ENCODE results near the gene DNAJB6.
"Not testable (repeated sequence)": the region's sequence is repeated elsewhere in the genome, so short reads cannot be mapped to it uniquely, and the experiment has no call there.

The DNAJB6 gene

DNA sequence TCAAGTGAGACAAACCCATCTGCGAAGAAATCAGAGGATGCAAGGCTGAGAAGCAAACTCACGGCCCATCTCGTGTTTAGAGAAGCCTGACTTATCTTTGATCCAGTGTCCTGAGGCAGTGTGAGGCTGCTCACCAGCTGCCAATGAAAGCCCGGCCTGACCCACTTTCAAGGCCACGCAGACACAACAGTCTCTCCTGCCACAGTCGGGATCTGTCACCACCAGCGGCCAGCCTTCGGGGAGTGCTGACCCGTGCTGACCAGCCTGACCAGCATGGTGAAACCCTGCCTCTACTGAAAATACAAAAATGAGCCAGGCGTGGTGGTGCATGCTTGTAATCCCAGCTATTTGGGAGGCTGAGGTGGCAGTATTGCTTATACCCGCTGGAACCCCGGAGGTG is 7.4 kb upstream of the DNAJB6 start:
- DNase-seq: peak; percentile 66

DNA sequence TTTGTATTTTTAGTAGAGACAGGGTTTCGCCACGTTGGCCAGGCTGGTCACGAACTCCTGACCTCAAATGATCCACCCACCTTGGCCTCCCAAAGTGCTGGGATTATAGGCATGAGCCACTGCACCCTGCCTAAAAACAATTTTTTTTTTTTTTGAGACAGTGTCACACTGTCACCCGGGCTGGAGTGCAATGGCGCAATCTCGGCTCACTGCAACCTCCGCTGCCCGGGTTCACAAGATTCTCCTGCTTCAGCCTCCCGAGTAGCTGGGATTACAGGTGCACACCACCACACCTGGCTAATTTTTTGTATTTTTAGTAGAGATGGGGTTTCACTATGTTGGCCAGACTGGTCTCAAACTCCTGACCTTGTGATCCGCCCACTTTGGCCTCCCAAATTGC is 6.2 kb upstream of the DNAJB6 start:
- not testable (repeated sequence) for DNase-seq

DNA sequence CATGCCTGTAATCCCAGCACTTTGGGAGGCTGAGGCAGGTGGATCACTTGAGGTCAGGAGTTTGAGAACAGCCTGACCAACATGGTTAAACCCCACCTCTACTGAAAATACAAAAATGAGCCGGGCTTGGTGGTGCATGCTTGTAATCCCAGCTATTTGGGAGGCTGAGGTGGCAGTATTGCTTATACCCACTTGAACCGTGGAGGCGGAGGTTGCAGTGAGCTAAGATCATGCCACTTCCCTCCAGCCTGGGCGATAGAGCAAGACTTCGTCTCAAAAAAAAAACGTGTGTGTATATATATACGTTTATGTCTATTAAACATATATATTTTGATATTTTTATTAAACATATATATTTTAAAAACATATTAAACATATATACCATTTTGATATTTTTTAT is 5.8 kb upstream of the DNAJB6 start:
- not testable (repeated sequence) for DNase-seq

DNA sequence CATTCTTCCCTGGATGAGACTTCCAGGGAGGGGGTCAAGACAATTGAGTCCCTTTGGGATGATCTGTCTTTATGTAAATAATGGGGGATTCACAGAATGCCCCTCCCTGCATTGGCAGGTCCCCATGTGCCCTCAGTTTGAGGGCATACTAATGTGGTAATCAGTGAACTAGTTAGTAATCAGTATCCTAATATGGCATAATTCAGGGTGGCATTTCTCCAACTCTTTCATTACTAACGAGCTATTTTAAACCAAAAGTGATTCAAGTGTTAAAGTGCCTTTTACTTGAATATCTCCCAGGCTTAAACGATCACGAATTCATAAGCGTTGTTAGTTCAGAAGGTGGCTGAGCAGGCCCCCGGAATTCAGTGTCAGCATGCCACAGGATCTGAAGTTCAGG is 1.6 kb upstream of the DNAJB6 start:
- no peak for DNase-seq

DNA sequence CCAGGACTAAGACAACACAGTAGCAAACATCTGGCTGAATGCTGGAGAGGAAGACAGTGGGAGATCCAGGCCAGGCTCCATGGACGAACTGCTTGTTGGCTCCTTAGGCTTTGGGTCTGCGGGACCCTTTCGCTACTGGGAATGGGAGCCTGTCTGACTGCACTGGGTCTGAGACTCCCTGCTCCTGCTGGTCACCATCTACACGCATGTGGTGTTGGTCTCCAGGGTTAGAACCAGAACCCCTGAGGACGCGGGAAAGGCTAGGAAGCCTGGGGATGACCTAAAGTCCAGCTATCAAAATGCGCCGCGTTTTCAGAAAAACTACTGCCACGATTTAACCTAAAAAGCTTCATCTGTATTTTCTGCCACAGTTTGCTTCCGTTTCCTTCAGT is 817 bp upstream of the DNAJB6 start:
- DNase-seq: no peak

DNA sequence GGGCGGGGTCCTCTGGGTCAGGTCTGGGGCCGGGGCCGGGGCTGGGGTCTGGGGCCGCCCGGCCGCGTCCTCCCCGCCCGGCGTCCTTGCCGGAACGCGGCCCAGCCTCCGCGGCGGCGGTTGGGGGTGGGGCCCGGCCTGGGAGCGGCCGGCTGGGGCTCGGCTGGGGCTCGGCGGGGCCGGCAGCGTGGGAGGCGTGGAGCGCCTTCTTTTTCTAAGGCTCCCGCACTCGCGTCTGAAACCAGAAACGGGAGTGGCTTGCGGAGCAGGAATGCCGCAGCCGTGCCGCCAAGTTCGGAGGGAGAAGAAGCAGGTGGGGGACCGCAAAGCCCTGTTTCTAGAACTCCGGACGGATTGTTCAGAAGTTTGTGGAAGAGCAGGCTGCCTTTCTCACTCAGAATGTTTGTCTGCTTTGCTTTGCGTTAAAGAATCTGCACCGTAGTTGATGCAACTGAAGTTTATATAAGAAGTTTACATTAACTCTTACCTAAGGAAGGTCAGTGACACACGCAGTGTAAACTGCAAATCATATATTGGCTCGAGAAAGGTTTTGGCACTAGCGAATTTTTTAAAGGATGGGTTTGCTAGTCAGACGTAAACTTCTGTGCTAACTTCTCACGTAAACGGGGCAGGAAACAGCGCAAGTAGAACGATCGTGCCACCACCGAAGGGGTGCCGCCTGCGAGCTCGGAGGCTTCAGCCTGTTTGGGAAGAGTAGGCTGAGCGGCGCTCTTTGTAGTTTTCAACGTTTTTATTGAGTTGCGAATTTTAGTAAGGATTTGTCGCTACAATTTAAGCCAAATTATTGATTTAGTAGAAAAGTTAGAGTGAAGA is 729 bp downstream of the DNAJB6 start:
- DNase-seq: peak; percentile 72

DNA sequence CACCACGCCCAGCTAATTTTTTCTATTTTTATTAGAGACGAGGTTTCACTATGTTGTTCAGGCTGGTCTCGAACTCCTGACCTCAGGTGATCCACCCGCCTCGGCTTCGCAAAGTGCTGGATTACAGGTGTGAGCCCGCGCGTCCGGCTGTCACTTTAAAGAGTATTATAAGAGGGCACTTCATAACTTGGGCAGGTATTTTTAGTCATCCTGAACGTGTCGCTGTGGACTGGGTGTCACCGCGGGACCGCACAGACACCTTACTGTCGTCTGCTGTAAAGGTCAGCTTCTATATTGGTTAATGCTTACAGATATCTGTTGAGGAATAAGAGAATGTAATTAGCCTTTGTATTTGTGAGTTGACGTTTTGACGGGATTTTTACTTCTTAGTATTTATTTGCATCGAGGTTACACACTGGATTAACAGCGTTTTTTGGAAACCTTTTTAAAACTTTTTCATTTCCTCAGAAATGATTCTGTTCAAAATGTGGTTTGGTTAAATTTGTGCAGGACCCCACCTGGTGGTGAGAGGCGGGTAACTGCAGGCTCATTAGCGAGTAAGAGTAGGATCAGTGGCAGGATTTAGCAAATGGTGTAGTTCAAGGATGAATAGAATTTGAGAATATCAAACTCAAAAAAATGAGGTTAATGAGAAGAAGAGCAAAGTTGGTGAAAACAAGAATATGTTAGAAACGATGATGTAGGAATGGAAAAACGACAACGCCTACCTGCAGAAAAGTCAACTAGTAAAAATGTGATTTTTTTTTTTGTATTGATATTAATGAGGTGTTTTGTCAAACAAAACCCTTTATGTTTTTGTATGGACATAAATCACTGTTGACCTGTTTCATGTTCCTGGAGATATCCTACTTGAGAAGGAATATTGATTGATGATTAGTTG is 3.2 kb downstream of the DNAJB6 start:
- peak; percentile 89 for DNase-seq

DNA sequence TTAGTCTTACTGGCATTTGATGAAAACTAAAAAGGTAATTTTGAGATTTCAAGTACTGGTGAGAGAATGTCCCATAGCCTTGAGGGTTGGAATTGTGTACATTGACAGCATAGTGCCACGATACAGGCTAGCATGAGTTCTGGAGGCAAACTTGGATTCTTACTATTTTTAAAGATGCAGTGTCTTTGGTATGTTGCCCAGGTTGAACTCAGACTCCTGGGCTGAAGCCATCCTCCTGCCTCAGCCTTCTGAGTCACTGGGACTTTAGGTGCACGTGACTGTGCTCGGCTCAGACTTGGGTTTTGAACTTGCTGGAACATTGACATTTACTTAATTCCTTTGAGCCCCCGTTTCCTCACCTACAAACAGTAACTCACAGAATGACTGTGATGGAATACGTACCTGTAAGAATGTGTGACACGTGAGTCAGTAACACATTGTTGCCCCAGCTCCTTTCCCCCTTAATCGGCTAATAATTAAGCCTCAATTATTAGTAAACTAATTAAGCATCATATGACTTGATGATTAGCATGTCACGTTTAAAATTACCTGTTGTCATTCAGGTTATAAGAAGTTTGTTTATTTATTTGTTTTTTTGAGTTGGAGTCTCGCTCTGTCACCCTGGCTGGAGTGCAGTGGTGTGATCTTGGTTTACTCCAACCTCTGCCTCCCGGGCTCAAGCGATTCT is 10.6 kb downstream of the DNAJB6 start:
- DNase-seq: no peak

DNA sequence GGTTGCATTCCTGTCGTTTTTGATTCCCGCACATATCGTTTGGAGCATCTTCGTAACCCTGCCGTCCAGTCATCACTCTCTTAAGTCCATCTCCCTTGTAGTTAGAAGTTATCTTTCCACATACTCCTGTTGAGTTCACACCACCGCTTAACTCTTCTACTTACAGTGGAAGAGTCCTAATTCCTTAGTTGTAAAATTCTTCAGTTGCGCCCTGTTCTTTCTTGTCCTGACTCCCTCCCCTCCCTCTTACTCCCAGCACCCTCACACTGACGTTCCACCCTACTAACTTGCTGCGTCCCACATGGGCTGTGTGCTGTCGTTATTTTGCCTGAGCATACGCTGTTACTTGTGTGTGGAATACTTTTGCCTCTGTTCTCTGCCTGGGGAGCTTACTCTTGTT is 11.7 kb downstream of the DNAJB6 start:
- DNase-seq: no peak

DNA sequence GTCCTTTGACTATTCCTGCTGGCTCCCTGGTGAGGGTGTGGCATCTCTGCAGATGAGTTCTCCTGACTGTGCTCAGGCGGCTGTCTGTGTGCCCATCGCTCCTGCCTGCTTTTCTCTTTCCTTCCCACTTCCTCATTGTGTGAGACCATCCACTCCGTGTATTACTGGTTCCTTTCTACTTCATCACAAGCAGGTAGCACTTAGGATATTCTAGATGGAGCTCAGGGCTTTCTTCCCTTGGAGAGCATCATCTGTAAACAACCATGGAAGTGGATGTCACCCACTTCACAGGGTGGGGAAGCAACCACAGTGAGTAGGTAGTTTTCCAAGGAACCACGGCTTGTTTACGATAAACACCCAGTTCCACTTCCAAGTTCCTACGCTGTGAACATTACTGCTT is 15.7 kb downstream of the DNAJB6 start:
- DNase-seq: no peak

DNA sequence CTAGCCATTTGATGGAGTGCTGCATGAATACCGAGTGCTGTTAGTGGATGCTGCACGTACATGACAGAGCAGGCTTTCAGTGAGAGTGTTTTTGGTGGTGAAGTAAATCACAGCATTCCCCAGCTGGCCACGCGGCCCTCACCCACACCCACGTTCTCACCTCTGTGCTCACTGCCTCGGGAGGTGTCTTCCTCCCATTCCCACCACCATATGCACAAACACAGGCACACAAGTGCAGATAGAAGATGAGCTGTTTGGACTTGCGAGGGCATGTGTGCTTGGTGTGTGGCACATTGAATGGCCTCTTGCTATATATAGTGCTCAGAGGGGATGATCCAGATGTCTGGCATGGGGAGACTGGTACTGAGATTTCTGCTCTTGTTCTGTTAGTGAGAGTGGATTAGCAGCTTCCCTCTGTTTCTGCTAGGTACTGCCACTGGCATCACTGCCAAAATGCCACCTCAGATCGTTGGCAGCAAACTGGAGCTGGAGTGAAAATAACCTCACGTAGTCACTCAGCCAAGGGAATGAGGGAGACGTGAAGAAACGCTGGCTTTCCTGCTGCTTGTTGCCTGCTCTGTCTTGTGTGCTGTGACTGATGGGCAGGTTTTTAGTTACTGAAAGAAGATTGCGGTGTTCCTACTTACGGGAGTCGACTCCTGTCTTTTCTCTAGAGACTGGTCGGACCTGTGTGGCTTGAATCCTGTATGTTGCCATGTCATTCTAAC is 19.1 kb downstream of the DNAJB6 start:
- peak; percentile 20 for DNase-seq

DNA sequence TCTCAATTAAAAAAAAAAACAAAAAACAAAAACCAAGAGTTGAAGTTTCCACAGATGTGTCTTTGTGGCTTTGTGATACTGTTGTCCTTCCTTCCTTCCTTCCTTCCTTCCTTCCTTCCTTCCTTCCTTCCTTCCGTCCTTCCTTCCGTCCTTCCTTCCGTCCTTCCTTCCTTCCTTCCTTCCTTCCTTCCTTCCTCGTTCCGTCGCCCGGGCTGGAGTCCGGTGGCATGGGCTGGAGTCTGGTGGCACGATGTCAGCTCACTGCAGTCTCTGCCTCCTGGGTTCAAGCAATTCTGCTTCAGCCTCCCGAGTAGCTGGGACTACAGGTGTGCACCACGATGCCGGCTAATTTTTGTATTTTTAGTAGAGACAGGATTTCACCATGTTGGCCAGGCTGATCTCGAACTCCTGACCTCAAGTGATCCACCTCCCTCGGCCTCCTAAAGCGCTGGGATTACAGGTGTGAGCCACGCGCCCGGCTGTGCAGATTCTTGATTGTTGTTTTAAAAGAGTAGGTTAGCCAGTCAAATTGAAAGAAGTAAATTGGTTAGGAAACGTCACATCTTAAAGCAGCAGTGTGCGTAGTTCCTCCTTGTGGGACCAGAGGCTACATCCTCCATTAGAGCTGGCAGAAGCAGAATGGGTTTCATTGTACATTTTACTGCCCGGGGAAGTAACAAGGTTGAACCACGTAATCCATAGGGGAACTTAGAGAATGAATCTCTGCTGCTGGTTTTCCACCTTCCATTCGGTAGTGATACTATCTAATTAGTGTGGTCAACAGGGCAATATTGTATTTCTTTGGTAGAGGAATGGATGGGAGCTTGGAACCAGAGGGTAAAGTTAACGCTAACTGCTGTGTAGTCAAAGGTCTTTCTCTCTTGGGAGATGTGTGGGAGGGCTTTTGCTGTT is 20.6 kb downstream of the DNAJB6 start:
- DNase-seq: no peak

DNA sequence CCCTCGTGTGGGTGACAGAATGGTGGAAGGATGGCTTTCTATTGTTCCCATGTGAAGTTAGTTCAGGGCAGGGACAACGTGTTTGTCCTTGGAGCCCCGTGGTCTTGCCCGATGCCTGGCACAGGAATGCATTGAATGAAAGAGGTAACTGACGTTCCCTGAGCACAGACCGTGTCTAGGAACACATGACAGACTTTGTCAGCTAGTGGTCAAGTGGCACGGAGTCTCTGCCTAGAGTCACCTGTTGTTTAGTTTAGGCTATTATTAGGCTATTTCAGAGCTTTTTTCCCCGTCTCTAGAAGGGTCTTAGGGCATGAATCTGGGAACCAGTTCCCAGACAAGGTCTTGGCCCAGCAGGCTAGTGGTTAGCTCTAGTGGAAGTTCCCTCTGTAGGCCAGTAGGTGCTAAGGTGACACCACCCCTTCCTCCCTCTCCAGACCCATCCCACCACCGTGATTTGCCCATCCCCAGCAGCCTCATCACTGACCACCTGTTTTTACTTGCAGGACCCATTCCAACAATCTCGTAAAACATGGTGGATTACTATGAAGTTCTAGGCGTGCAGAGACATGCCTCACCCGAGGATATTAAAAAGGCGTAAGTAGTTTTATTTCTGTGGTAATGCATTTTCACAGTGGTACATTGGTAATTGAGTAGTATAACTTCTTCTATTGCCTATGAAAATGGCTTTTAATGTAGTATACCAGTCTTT is 21.4 kb downstream of the DNAJB6 start:
- DNase-seq: no peak

DNA sequence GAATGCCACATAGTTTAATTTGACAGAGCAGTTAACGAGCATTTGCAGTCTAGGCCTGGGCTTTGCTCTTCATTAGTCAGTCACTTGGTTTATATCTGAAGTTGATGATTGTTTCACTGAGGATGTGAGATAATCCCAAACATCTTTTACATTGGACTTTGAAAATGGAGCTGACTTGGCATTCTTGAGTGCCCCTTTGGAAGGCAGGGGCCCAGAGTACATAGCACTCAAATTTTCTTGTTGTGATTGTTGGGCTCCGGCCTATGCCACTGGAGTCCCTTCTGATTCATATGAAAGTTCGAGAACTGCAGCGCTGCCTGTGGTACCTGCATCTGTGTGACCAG is 21.9 kb downstream of the DNAJB6 start:
- no peak for DNase-seq

DNA sequence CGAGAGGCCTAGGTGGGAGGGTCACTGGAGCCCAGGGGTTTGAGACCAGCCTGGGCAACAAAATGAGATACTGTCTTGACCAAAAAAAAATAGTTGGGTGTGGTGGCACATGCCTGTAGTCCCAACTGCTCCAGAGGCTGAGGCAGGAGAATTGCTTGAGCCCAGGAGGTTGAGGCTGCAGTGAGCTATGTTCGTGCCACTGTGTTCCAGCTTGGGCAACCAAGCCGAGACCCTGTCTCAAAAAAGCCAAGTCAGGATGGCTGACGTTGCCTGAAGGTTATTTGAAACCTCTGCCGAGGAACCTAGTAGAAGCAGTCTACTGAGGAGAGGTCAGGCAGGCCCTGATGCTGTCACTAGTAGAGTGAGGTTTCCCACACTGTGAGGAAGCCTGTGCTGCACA is 22.8 kb downstream of the DNAJB6 start:
- DNase-seq: no peak

DNA sequence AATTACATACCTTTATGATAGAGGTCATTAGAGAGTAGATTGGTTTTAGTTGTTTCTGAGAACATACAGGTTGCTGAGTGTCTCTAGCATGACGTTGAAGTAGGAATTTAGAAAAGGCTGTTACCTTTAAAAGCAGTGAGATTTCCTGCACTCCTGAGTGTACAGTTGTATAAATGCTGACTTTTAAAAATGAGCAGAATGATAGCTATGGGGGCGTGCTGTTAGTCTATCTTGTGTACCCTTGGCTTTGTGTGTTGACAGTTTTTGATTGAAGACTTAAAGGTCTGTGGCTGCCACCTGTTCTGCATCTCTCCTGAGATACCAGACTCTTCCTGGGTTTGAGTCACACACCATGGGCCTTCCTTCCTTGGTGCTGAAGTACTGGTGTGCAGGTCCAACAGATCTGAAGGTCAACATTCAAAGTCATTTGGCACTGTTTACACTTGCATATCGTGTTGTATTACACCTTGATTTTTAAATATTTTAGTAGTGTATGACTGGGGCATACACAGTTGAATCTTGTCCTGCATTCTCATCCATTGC is 23.8 kb downstream of the DNAJB6 start:
- no peak for DNase-seq

DNA sequence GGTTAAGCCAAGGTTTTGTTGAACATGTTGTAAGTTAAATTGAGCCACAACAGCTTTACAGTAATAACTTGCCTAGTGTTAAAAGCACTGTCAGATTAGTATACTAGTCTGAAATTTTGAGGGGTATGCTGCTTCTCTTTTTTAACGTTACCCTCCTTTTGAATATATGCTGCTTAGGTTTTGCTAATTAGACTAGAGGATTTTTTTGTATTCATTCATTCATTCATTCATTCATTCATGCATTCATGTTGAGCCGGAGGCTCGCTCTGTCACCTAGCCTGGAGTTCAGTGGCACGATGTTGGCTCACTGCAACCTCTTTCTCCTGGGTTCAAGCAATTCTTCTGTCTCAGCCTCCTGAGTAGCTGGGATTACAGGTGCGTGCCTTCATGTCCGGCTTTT is 24.7 kb downstream of the DNAJB6 start:
- no peak for DNase-seq

DNA sequence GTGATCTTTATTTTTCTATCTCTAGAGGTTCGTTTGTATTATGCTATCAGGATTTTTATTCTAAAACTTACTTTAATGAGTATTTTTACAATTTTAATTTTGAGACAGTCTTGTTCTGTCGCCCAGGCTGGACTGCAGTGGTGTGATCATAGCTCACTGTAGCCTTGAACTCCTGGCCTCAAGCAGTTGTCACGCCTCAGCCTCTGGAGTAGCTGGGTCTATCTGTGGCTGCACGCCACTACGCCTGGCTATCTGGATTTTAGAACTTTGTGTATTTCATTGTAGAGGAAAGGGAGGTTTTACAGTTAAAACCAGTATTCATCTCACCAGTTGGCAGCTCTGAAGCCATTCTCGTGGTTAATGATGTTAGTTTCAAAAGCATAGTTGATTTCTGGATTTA is 25.9 kb downstream of the DNAJB6 start:
- DNase-seq: no peak

DNA sequence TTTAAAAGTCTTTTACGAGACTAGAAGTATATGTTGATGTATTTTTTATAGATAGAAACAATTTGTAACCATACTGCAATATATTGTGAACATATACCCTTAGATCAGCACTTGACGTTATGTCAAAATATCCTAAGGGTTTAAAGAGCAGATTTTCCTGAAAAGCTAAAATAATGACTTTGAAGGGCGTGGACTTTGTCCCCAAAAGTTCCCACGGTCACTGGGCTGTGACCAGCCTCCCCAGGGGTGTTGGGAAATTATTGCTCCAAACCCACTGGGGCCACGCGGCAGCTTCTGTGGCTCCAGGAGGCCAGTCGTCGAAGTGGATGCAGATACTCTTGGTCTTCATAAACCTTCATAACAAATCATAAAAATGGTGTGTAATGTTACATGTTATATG is 29.9 kb downstream of the DNAJB6 start:
- DNase-seq: no peak

DNA sequence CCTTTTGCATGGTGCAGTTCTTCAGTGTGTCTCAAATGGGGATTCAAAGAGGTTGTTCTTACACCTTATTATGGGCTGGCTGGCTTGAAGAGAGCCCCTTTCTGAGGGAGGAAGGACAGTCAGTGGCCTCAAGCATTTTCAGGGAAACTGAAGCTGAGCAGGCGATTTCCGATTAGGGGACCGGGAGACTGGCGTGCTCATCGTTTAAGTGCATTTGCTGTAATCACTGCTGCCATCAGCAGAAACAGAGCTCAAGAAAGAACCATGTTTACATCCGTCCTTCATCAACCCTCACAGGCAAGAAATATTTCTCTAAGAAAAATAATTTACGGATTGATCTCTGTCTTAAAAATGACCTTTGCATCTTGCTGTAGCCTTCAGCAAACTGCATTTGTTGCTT is 32.2 kb downstream of the DNAJB6 start:
- no peak for DNase-seq

DNA sequence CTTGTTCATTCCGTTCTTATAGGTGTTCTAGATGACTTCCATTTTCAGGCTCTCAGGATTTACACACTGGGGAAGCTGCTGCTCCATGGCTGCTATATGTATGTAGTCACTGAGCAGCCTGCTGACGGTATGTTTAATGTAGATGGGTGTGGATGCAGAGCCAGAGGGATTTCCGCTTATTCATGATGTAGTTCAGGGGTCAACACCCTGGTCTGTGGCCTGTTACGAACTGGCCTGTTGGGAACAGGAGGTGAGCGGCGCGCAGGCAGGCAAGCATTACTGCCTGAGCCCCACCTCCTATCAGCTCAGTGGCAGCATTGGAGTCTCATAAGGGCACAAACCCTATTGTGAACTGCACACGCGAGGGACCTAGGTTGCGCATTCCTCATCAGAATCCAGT is 33.9 kb downstream of the DNAJB6 start:
- DNase-seq: no peak
